ENCODE data around the gene CD109. TPM values are rescaled to one million over a fixed set of nuclear protein-coding genes. Genes with fewer than 3 reads are reported as not detected.
"Not testable (repeated sequence)": the region's sequence is repeated elsewhere in the genome, so short reads cannot be mapped to it uniquely, and the experiment has no call there.

The CD109 gene
- total RNA-seq, 4 donors from 2014 or later = 1.3 to 3.8 (median 2.8) TPM

DNA sequence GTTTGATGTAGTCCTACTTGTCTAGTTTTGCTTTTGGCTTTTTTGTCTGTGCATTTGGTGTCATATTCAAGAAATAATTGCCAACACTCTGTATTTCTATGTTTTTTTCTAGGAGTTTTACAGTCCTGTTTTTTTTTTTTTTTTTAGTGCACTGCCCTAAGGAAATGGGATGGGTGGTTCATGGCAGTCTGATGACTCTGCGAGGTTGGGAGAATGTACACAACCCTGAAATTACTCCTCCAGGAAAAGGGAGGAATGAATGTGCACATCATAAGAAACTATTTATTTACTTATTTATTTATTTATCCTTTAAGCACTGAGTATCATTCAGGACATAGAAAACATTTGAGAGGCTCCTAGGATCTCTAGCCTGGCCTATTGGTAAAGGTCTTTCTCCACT lies 27.0 kb upstream of the CD109 start:
- H3K27ac ChIP-seq = no peak overlapping the region
- peaks cover 0 to 7% of the 10 kb centered on the region in 2 donors for H3K4me1 ChIP-seq
- ATAC-seq (no peak), DNase-seq (no peak)
- H3K36me3 ChIP-seq = no peaks in the 10 kb centered on the region
- intact Hi-C loops (cut with DNase I; ENCODE audit: low total_unique reads) (no loop called here), in situ Hi-C loops (cut with MboI; ENCODE audit: low sequenced_read_pairs in 4 of 4) (loop anchor here in 1 of 4 donors (25.0 kb wide), 1 partner anchor 1543 kb away; the partner anchor contains the start of gene COL12A1)
- TF ChIP-seq POLR2A (IDR thresholded peaks at IDR 0.05) (no peak), CTCF (IDR thresholded peaks at IDR 0.05 in 4 of 5, conservative IDR thresholded peaks at IDR 0.05 in 1 of 5) (no peak)
- H3K4me3 ChIP-seq = no peak overlapping the region
- no peaks in the 10 kb centered on the region for H3K9me3 ChIP-seq
- no peaks in the 10 kb centered on the region for H3K27me3 ChIP-seq

DNA sequence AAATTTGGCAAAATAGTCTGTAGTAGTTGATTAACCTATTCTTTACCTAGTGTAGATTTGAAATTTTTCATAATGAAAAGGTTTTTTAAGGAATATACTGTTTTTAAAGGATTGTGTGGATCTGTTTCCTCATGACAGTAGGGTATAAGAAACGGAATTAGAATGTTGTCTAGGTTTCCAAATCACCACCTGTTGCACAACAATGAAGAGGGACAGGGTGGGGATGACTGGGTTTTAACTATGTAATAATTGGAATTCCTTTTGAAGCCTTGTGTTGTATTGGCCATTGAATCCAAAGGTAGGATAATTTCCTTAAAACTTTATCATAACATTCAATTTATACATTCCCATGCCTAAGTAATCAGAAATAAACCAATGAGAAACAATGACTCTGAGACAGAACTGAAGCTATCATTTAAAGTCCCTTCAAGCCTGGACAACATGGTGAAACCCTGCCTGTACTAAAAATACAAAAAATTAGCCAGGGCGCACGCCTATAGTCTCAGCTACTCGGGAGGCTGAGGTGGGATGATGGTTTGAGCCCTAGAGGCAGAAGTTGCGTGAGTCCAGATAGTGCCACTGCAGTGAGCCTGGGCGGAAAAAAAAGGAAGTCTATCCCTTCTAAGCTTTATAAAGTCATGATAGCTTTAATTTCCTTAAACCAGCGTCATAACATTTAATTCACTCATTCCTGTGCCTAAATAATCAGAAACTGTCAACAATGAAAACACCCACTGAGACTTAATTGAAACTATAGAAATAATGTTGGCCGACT lies 23.9 kb upstream of the CD109 start:
- no peaks in the 10 kb centered on the region for H3K9me3 ChIP-seq
- ATAC-seq (no peak), DNase-seq (no peak)
- TF ChIP-seq POLR2A (IDR thresholded peaks at IDR 0.05) (no peak), CTCF (IDR thresholded peaks at IDR 0.05 in 4 of 5, conservative IDR thresholded peaks at IDR 0.05 in 1 of 5) (no peak)
- in situ Hi-C loops (cut with MboI; ENCODE audit: low sequenced_read_pairs in 4 of 4) = loop anchor here in 3 of 4 donors (10.0 to 25.0 kb wide), 2 partner anchors 63 to 1540 kb away; partner anchors contain the start of gene COL12A1 (in 1 of the 3)
- H3K27ac ChIP-seq = no peak overlapping the region
- intact Hi-C loops (cut with DNase I; ENCODE audit: low total_unique reads) = no loop called here
- H3K4me1 ChIP-seq = no peaks in the 10 kb centered on the region
- H3K27me3 ChIP-seq = no peaks in the 10 kb centered on the region
- H3K4me3 ChIP-seq = no peak overlapping the region
- no peaks in the 10 kb centered on the region for H3K36me3 ChIP-seq

GRCh38 chr6:73675466-73676098 lies 20.4 kb upstream of the CD109 start:
- ATAC-seq = peak; percentile 86 to 89
- in situ Hi-C loops (cut with MboI; ENCODE audit: low sequenced_read_pairs in 4 of 4) = loop anchor here in 2 of 4 donors (10.0 kb wide), 1 partner anchor 59 kb away; no protein-coding TSS in a partner anchor
- TF ChIP-seq CTCF (IDR thresholded peaks at IDR 0.05 in 4 of 5, conservative IDR thresholded peaks at IDR 0.05 in 1 of 5) = peak; percentile 43 to 89 (median 75)
- TF ChIP-seq POLR2A (IDR thresholded peaks at IDR 0.05) = no peak

GRCh38 chr6:73679009-73679408 lies 17.0 kb upstream of the CD109 start:
- no peak overlapping the region for H3K27ac ChIP-seq
- in situ Hi-C loops (cut with MboI; ENCODE audit: low sequenced_read_pairs in 4 of 4) (loop anchor here in 2 of 4 donors (10.0 kb wide), 1 partner anchor 56 kb away; no protein-coding TSS in a partner anchor), intact Hi-C loops (cut with DNase I; ENCODE audit: low total_unique reads) (no loop called here)

More at GRCh38 chr6:73675466-73676098, 20.4 kb upstream of the CD109 start:
- Histone ChIP-seq H3K4me1 (no peaks in the 10 kb centered on the region), H3K36me3 (no peaks in the 10 kb centered on the region), H3K4me3 (no peak overlapping the region), H3K9me3 (no peaks in the 10 kb centered on the region), H3K27me3 (no peaks in the 10 kb centered on the region), H3K27ac (no peak overlapping the region)
- DNase-seq = peak; percentile 40 to 48
- intact Hi-C loops (cut with DNase I; ENCODE audit: low total_unique reads) = loop anchor here (1.0 kb wide), 2 partner anchors 58 to 1534 kb away; no protein-coding TSS in a partner anchor

DNA sequence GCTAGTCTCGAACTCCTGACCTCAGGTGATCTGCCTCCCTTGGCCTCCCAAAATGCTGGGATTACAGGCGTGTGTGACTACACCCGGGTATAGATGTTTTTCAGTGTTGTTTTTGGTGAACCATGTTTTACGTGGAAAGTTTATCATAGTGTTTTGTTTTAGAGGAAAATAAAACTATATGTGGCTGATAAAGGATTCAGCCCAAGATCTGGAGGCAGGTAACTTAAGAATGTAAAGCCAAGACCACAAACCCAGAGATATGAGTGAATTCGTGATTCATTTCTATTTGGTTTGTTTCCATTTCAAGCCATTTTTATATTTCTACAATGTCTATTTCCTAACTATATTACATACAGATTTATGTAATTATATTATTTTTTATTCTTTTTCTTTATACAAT lies 16.2 kb upstream of the CD109 start:
- DNase-seq; H3K4me3 ChIP-seq; ATAC-seq; H3K4me1 ChIP-seq; H3K9me3 ChIP-seq; intact Hi-C loops (cut with DNase I; ENCODE audit: low total_unique reads); H3K27ac ChIP-seq; H3K27me3 ChIP-seq; H3K36me3 ChIP-seq: not testable (repeated sequence)
- in situ Hi-C loops (cut with MboI; ENCODE audit: low sequenced_read_pairs in 4 of 4) = loop anchor here in 2 of 4 donors (10.0 kb wide), 1 partner anchor 55 kb away; no protein-coding TSS in a partner anchor

More at GRCh38 chr6:73679009-73679408, 17.0 kb upstream of the CD109 start:
- DNase-seq = no peak
- Histone ChIP-seq H3K9me3 (no peaks in the 10 kb centered on the region), H3K4me3 (no peak overlapping the region), H3K36me3 (no peaks in the 10 kb centered on the region), H3K4me1 (no peaks in the 10 kb centered on the region), H3K27me3 (no peaks in the 10 kb centered on the region)
- TF ChIP-seq CTCF (IDR thresholded peaks at IDR 0.05 in 4 of 5, conservative IDR thresholded peaks at IDR 0.05 in 1 of 5) (no peak), POLR2A (IDR thresholded peaks at IDR 0.05) (no peak)
- no peak for ATAC-seq

Data from gastrocnemius medialis (tissue), 4 donors.